H9 (cell line): ENCODE data around the gene LRTM2. TPM values are rescaled to one million over a fixed set of nuclear protein-coding genes. Genes with fewer than 3 reads are reported as not detected.

Experiments used
- DNase-seq: peaks from one replicate; pipeline ENCODE4 v3.0.0-alpha.2; 2017
- H2AFZ ChIP-seq: one replicate; pipeline ENCODE4 v1.6.1; 2013; ENCODE audit warnings: mild to moderate bottlenecking, low read length, control low read depth, moderate library complexity
- H2AK5ac ChIP-seq: 2 replicates; pipeline ENCODE4 v1.6.1; 2013; ENCODE audit warnings: low read length, control low read depth, mixed read lengths; ENCODE audit not compliant: insufficient read length
- H2BK120ac ChIP-seq: one replicate; pipeline ENCODE4 v1.6.1; 2013; ENCODE audit warnings: low read depth, mild to moderate bottlenecking, low read length, control low read depth, inconsistent platforms; ENCODE audit not compliant: poor library complexity, severe bottlenecking
- H2BK12ac ChIP-seq: 2 replicates; pipeline ENCODE4 v1.6.1; 2013; ENCODE audit warnings: low read length, control low read depth, mixed read lengths, low read depth; ENCODE audit not compliant: insufficient read length
- H2BK15ac ChIP-seq: 2 replicates; pipeline ENCODE4 v1.6.1; 2013; ENCODE audit warnings: low read depth, low read length, control low read depth
- H2BK20ac ChIP-seq: one replicate; pipeline ENCODE4 v1.6.1; 2013; ENCODE audit warnings: low read depth, mild to moderate bottlenecking, low read length, control low read depth, inconsistent platforms; ENCODE audit not compliant: poor library complexity, severe bottlenecking
- H2BK5ac ChIP-seq: 2 replicates; pipeline ENCODE4 v1.6.1; 2013; ENCODE audit warnings: low read length, control low read depth, mixed read lengths; ENCODE audit not compliant: insufficient read length
- H3K14ac ChIP-seq: 2 replicates; pipeline ENCODE4 v1.6.1; 2013; ENCODE audit warnings: low read length, control low read depth; ENCODE audit not compliant: insufficient read depth
- H3K18ac ChIP-seq: 2 replicates; pipeline ENCODE4 v1.6.1; 2013; ENCODE audit warnings: low read depth, mild to moderate bottlenecking, mixed read lengths, low read length, control low read depth; ENCODE audit not compliant: insufficient read length
- H3K23ac ChIP-seq: 2 replicates; pipeline ENCODE4 v1.6.1; 2013; ENCODE audit warnings: low read length, control low read depth, mixed read lengths, low read depth; ENCODE audit not compliant: insufficient read length
- H3K23me2 ChIP-seq: 2 replicates; pipeline ENCODE4 v1.6.1; 2013; ENCODE audit warnings: low read depth, mild to moderate bottlenecking, mixed read lengths, low read length, control low read depth; ENCODE audit not compliant: insufficient read length, poor library complexity, severe bottlenecking
- H3K27ac ChIP-seq: 2 replicates; pipeline ENCODE4 v1.5.1; 2013; ENCODE audit warnings: low read length, control low read depth, mixed read lengths, low read depth; ENCODE audit not compliant: insufficient read length
- H3K27me3 ChIP-seq: 2 replicates; pipeline ENCODE4 v1.6.1; 2013; ENCODE audit warnings: low read length, control low read depth, inconsistent platforms; ENCODE audit not compliant: insufficient read depth
- H3K4ac ChIP-seq: 2 replicates; pipeline ENCODE4 v1.6.1; 2013; ENCODE audit warnings: low read depth, mild to moderate bottlenecking, control low read depth, inconsistent platforms, low read length, moderate library complexity
- H3K4me1 ChIP-seq: 2 replicates; pipeline ENCODE4 v1.6.1; 2013; ENCODE audit warnings: low read length, control low read depth, inconsistent platforms; ENCODE audit not compliant: insufficient read depth
- H3K4me2 ChIP-seq: 2 replicates; pipeline ENCODE4 v1.6.1; 2013; ENCODE audit warnings: low read length, control low read depth, mixed read lengths; ENCODE audit not compliant: insufficient read length, insufficient read depth
- H3K56ac ChIP-seq: 2 replicates; pipeline ENCODE4 v1.6.1; 2013; ENCODE audit warnings: low read depth, mild to moderate bottlenecking, mixed read lengths, low read length, control low read depth; ENCODE audit not compliant: insufficient read length
- H3K79me1 ChIP-seq: 2 replicates; pipeline ENCODE4 v1.6.1; 2013; ENCODE audit warnings: low read depth, mild to moderate bottlenecking, moderate library complexity, low read length, control low read depth, inconsistent platforms; ENCODE audit not compliant: insufficient read depth, poor library complexity, severe bottlenecking
- H3K79me2 ChIP-seq: 2 replicates; pipeline ENCODE4 v1.6.1; 2013; ENCODE audit warnings: low read length, control low read depth, inconsistent platforms; ENCODE audit not compliant: insufficient read depth
- H3K9ac ChIP-seq: 2 replicates; pipeline ENCODE4 v1.6.1; 2013; ENCODE audit warnings: low read length, control low read depth, mixed read lengths; ENCODE audit not compliant: insufficient read length; ENCODE audit errors: extremely low read depth
- H3K9me3 ChIP-seq: one replicate; pipeline ENCODE4 v1.6.1; 2013; ENCODE audit warnings: low read depth, low read length, inconsistent platforms; ENCODE audit not compliant: control insufficient read depth
- H3T11ph ChIP-seq: one replicate; pipeline ENCODE4 v1.6.1; 2013; ENCODE audit warnings: mild to moderate bottlenecking, low read length, control low read depth, inconsistent platforms
- H4K20me1 ChIP-seq: one replicate; pipeline ENCODE4 v1.6.1; 2013; ENCODE audit not compliant: control insufficient read depth, insufficient read length, insufficient read depth
- H4K5ac ChIP-seq: 2 replicates; pipeline ENCODE4 v1.6.1; 2013; ENCODE audit warnings: low read depth, mild to moderate bottlenecking, mixed read lengths, low read length, control low read depth; ENCODE audit not compliant: insufficient read length
- H4K8ac ChIP-seq: replicated peaks from 2 replicates; pipeline ENCODE4 v1.6.1; 2013; ENCODE audit warnings: low read length, control low read depth, mixed read lengths, low read depth; ENCODE audit not compliant: insufficient read length
- H4K91ac ChIP-seq: 2 replicates; pipeline ENCODE4 v1.6.1; 2013; ENCODE audit warnings: low read depth, mild to moderate bottlenecking, moderate library complexity, mixed read lengths, low read length, control low read depth; ENCODE audit not compliant: insufficient read length
- H3K27ac Mint-ChIP-seq, 3 experiments: 2 replicates in 2 of 3; 3 replicates in 1 of 3; pipeline ENCODE4 v1.8.0; 2020 to 2021; ENCODE audit warnings: mixed read lengths in 3 of 3, mild to moderate bottlenecking in 1 of 3, moderate library complexity in 1 of 3
- H3K27me3 Mint-ChIP-seq: 2 replicates; pipeline ENCODE4 v1.8.0; 2021; ENCODE audit warnings: low read depth, mild to moderate bottlenecking, moderate library complexity, mixed read lengths
- H3K36me3 Mint-ChIP-seq, 3 experiments: 2 replicates in 2 of 3; 3 replicates in 1 of 3; pipeline ENCODE4 v1.8.0; 2020 to 2021; ENCODE audit warnings: low read depth in 3 of 3, mixed read lengths in 3 of 3; ENCODE audit not compliant: insufficient read depth in 1 of 3
- H3K4me1 Mint-ChIP-seq, 2 experiments: 2 replicates each; pipeline ENCODE4 v1.8.0; 2020; ENCODE audit warnings: mixed read lengths in 2 of 2
- H3K4me3 Mint-ChIP-seq, 2 experiments: 2 replicates in 1 of 2; 3 replicates in 1 of 2; pipeline ENCODE4 v1.8.0; 2020 to 2021; ENCODE audit warnings: mild to moderate bottlenecking in 2 of 2, mixed read lengths in 2 of 2, moderate library complexity in 1 of 2
- H3K9me3 Mint-ChIP-seq, 2 experiments: 2 replicates in 1 of 2; 3 replicates in 1 of 2; pipeline ENCODE4 v1.8.0; 2020; ENCODE audit warnings: mild to moderate bottlenecking in 2 of 2, mixed read lengths in 2 of 2, moderate library complexity in 1 of 2
- CTCF ChIP-seq: fragments of 200-600 bp; sonication (generic); conservative IDR thresholded peaks from 3 replicates; pipeline ENCODE4 v1.8.0; 2021; ENCODE audit warnings: antibody characterized with exemption, mild to moderate bottlenecking
- WGBS: extraction: QIAGEN DNeasy Blood & Tissue Kit; methylation state at CpG from one replicate; pipeline ENCODE4 v1.1.7; 2013; ENCODE audit warnings: missing lambda C conversion rate, low lambda C conversion rate, mixed read lengths; ENCODE audit not compliant: insufficient read length; ENCODE audit errors: extremely low coverage; 5-methylcytosine and 5-hydroxymethylcytosine counted together
- total RNA-seq: library from RNA; stranded (reverse); gene quantifications from 2 replicates; pipeline ENCODE4 v1.2.1, GENCODE V29; 2021

LRTM2 gene
- total RNA-seq, 1 experiment from 2014 or later: not detected

- no peak overlapping the region for H3K4me2 ChIP-seq
- WGBS: no CpG with 5 or more reads among the region's 12 CpGs
- H3K27ac Mint-ChIP-seq: no peak overlapping the region
Measured at GRCh38 chr12:1821805-1822204, 1.4 kb downstream of the LRTM2 start.

More at GRCh38 chr12:1821805-1822204, 1.4 kb downstream of the LRTM2 start:
- Mint-ChIP-seq H3K4me3 (no peak overlapping the region), H3K4me1 (peaks cover 20 to 46% of the 10 kb centered on the region in 2 experiments), H3K9me3 (peaks cover 2 to 4% of the 10 kb centered on the region in 2 experiments; a peak in 1 of 5 replicates), H3K27me3 (peaks cover 39% of the 10 kb centered on the region), H3K36me3 (peaks cover 0 to 5% (median 0%) of the 10 kb centered on the region in 3 experiments; a peak in 2 of 7 replicates)
- no peak for TF ChIP-seq CTCF
- Histone ChIP-seq H2AK5ac (no peak overlapping the region), H3K79me2 (no peaks in the 10 kb centered on the region), H3K56ac (no peak overlapping the region), H3K4ac (no peak overlapping the region), H3K23ac (no peak overlapping the region), H2BK15ac (no peak overlapping the region), H3K4me1 (no peaks in the 10 kb centered on the region), H3K14ac (no peak overlapping the region), H3K23me2 (no peaks in the 10 kb centered on the region), H3T11ph (no peak overlapping the region), H2BK5ac (no peak overlapping the region), H2BK20ac (no peak overlapping the region), H4K91ac (no peak overlapping the region), H3K27me3 (peaks cover 19% of the 10 kb centered on the region; the same call in 1 of the 2 replicates), H3K9me3 (no peaks in the 10 kb centered on the region), H2BK12ac (no peak overlapping the region), H3K79me1 (no peaks in the 10 kb centered on the region), H2BK120ac (no peak overlapping the region), H4K5ac (no peak overlapping the region), H3K18ac (no peak overlapping the region), H4K20me1 (no peaks in the 10 kb centered on the region), H2AFZ (no peak overlapping the region), H3K27ac (no peak overlapping the region), H3K9ac (no peak overlapping the region), H4K8ac (no peak overlapping the region)
- no peak for DNase-seq
